Fibroblast of skin of left quadriceps (primary cell): ENCODE results near the gene RRAS2.
A peak's percentile ranks its signal among the peaks of the same experiment; 100 is the strongest.
"Not testable (repeated sequence)": the region's sequence is repeated elsewhere in the genome, so short reads cannot be mapped to it uniquely, and the experiment has no call there.

Experiments used
- DNase-seq, 2 experiments: peaks; one replicate each; pipeline ENCODE4 v3.0.0-alpha.2; 2013; ENCODE audit warnings: low read depth in 2 of 2

RRAS2 gene

GRCh38 chr11:14372011-14372410, 13.0 kb upstream of the RRAS2 start:
- DNase-seq: no peak

- no peak for DNase-seq
Observed at GRCh38 chr11:14371249-14371648, 12.3 kb upstream of the RRAS2 start.

- no peak for DNase-seq
Observed at GRCh38 chr11:14370496-14370895, 11.5 kb upstream of the RRAS2 start.

- no peak for DNase-seq
Observed at GRCh38 chr11:14369598-14369997, 10.6 kb upstream of the RRAS2 start.

GRCh38 chr11:14366936-14367335, 8.0 kb upstream of the RRAS2 start:
- DNase-seq: no peak

GRCh38 chr11:14364322-14364721, 5.3 kb upstream of the RRAS2 start:
- DNase-seq: no peak

GRCh38 chr11:14362611-14363010, 3.6 kb upstream of the RRAS2 start:
- DNase-seq: no peak

- no peak for DNase-seq
Observed at GRCh38 chr11:14361951-14362350, 3.0 kb upstream of the RRAS2 start.

- DNase-seq: no peak
Observed at GRCh38 chr11:14360976-14361375, 2.0 kb upstream of the RRAS2 start.

- no peak for DNase-seq
Observed at GRCh38 chr11:14359501-14360031, 583 bp upstream of the RRAS2 start.

GRCh38 chr11:14357881-14358728, 878 bp downstream of the RRAS2 start:
- peak in 1 of 2 experiments; percentile 40 for DNase-seq

GRCh38 chr11:14356342-14356741, 2.6 kb downstream of the RRAS2 start:
- no peak for DNase-seq

- DNase-seq: not testable (repeated sequence)
Observed at GRCh38 chr11:14354604-14355003, 4.4 kb downstream of the RRAS2 start.

- DNase-seq: no peak
Observed at GRCh38 chr11:14350716-14351238, 8.2 kb downstream of the RRAS2 start.

GRCh38 chr11:14350215-14350614, 8.8 kb downstream of the RRAS2 start:
- no peak for DNase-seq

- no peak for DNase-seq
Observed at GRCh38 chr11:14347991-14348390, 11.0 kb downstream of the RRAS2 start.

- no peak for DNase-seq
Observed at GRCh38 chr11:14347494-14347893, 11.5 kb downstream of the RRAS2 start.

- no peak for DNase-seq
Observed at GRCh38 chr11:14346303-14346955, 12.6 kb downstream of the RRAS2 start.

GRCh38 chr11:14345668-14346067, 13.3 kb downstream of the RRAS2 start:
- no peak for DNase-seq

GRCh38 chr11:14345016-14345415, 14.0 kb downstream of the RRAS2 start:
- not testable (repeated sequence) for DNase-seq

GRCh38 chr11:14342906-14343305, 16.1 kb downstream of the RRAS2 start:
- DNase-seq: peak; percentile 27 to 37

- no peak for DNase-seq
Observed at GRCh38 chr11:14341968-14342367, 17.0 kb downstream of the RRAS2 start.

GRCh38 chr11:14340721-14341120, 18.3 kb downstream of the RRAS2 start:
- no peak for DNase-seq
